Sigmoid colon (tissue), 7 donors: Measurements from ENCODE around the gene DPH5. TPM values are rescaled to one million over a fixed set of nuclear protein-coding genes. Genes with fewer than 3 reads are reported as not detected.

Source experiments
- DNase-seq: peaks from one replicate; pipeline ENCODE4 v3.0.0-alpha.2; 2019
- H3K27ac ChIP-seq, 4 donors: fragments of 200-600 bp; sonication (generic); one replicate each; pipeline ENCODE4 v1.5.1; 2016 to 2019; ENCODE audit warnings: mild to moderate bottlenecking in 1 of 4
- H3K27me3 ChIP-seq, 3 donors: fragments of 200-600 bp; sonication (generic); one replicate each; pipeline ENCODE4 v1.5.1; 2019; ENCODE audit warnings: mild to moderate bottlenecking in 1 of 3
- H3K36me3 ChIP-seq, 4 donors: fragments of 200-600 bp; sonication (generic); one replicate each; pipeline ENCODE4 v1.5.1; 2016 to 2019
- H3K4me1 ChIP-seq, 4 donors: fragments of 200-600 bp; sonication (generic); one replicate each; pipeline ENCODE4 v1.5.1; 2017 to 2019
- H3K4me3 ChIP-seq, 4 donors: fragments of 200-600 bp; sonication (generic); one replicate each; pipeline ENCODE4 v1.5.1; 2017 to 2019; ENCODE audit warnings: mild to moderate bottlenecking in 2 of 4, moderate library complexity in 1 of 4
- H3K9me3 ChIP-seq, 4 donors: fragments of 200-600 bp in 3 of 4; sonication (generic) in 3 of 4; one replicate each; pipeline versions ENCODE4 v1.5.1 to v1.6.1; 2013 to 2019
- EP300 ChIP-seq, 4 donors: sonication (generic); formaldehyde crosslinking; IDR thresholded peaks; one replicate each; pipeline ENCODE4 v1.6.1; 2017; ENCODE audit warnings: antibody characterized with exemption in 4 of 4
- POLR2A ChIP-seq, 2 donors: fragments of 450-650 bp; IDR thresholded peaks; one replicate each; pipeline ENCODE4 v1.6.1; 2016; ENCODE audit warnings: antibody characterized with exemption in 2 of 2, mild to moderate bottlenecking in 2 of 2, moderate library complexity in 2 of 2
- POLR2AphosphoS5 ChIP-seq, 4 donors: sonication (generic); formaldehyde crosslinking; IDR thresholded peaks; one replicate each; pipeline ENCODE4 v1.6.1; 2017; ENCODE audit warnings: antibody characterized with exemption in 4 of 4
- WGBS, 2 donors: extraction: QIAGEN DNeasy Blood & Tissue Kit; methylation state at CpG; one replicate each; pipeline ENCODE4 v1.1.7; 2013; 5-methylcytosine and 5-hydroxymethylcytosine counted together
- intact Hi-C: fragments of 100-400 bp; cut with DNase I; formaldehyde crosslinking; loops from one replicate; pipeline ENCODE4 v1.15.1; 2023
- polyA plus RNA-seq, 3 donors: library from polyadenylated mRNA; stranded (reverse); fragments of 200-250 nt; gene quantifications; one replicate each; pipeline ENCODE4 v1.2.3, GENCODE V29; 2013
- total RNA-seq, 4 donors: library from RNA; depleted of rRNA; stranded (reverse); fragments of >200 nt; gene quantifications; one replicate each; pipeline ENCODE4 v1.1.0, GENCODE V29; 2016
- TF ChIP-seq, protein P1 (sequence below), 4 experiments: fragments of 450-650 bp in 3 of 4; fragments of 200-600 bp in 1 of 4; IDR thresholded peaks; one replicate each; pipeline ENCODE4 v1.5.1; 2016 to 2019; ENCODE audit warnings: antibody characterized with exemption in 4 of 4, mild to moderate bottlenecking in 3 of 4, moderate library complexity in 2 of 4
- donor health status: healthy with polysubstance abuse.
- donor health status: Bipolar disorder and iron deficiency.
- donor health status: healthy.

Gene DPH5
- total and polyA plus RNA-seq, 7 donors = 23.1 to 38.5 (median 31.0) TPM

DNA sequence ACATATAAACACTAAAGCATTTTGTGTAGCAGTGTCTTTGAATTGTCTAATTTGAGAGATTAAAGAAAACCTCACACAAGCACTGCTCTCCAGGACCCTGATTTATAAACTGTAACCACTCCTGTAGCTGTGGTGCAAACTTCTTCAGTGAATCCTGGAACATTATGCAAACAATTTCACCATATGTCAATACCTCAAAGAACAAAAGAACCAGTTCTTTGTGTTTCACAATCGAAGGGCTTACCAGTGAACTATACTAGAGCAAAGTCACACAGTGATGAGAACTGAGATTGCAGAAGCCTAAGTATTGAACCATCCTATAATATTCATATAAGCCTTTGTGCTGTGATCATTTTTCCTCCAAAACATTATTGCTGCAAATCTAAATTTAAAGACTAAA is 21.5 kb downstream of the DPH5 start:
- WGBS, 2 donors = 13 to 31% methylated on average over 1 of the region's 1 CpG
- intact Hi-C loops = no loop called here
- H3K4me3 ChIP-seq = no peak overlapping the region
- H3K9me3 ChIP-seq = no peaks in the 10 kb centered on the region
- TF ChIP-seq EP300 (IDR thresholded peaks at IDR 0.05) = no peak
- no peak for TF ChIP-seq POLR2A (IDR thresholded peaks at IDR 0.05)
- no peak for TF ChIP-seq POLR2AphosphoS5 (IDR thresholded peaks at IDR 0.05)
- TF ChIP-seq, protein P1, sequence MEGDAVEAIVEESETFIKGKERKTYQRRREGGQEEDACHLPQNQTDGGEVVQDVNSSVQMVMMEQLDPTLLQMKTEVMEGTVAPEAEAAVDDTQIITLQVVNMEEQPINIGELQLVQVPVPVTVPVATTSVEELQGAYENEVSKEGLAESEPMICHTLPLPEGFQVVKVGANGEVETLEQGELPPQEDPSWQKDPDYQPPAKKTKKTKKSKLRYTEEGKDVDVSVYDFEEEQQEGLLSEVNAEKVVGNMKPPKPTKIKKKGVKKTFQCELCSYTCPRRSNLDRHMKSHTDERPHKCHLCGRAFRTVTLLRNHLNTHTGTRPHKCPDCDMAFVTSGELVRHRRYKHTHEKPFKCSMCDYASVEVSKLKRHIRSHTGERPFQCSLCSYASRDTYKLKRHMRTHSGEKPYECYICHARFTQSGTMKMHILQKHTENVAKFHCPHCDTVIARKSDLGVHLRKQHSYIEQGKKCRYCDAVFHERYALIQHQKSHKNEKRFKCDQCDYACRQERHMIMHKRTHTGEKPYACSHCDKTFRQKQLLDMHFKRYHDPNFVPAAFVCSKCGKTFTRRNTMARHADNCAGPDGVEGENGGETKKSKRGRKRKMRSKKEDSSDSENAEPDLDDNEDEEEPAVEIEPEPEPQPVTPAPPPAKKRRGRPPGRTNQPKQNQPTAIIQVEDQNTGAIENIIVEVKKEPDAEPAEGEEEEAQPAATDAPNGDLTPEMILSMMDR (IDR thresholded peaks at IDR 0.05) = no peak
- no peaks in the 10 kb centered on the region for H3K27me3 ChIP-seq
- H3K4me1 ChIP-seq = peaks cover 0 to 14% (median 6%) of the 10 kb centered on the region in 4 donors
- peaks cover 0 to 8% (median 0%) of the 10 kb centered on the region in 4 donors for H3K36me3 ChIP-seq
- no peak for DNase-seq
- H3K27ac ChIP-seq = peak overlapping the region in 1 of 4 donors; percentile 9

DNA sequence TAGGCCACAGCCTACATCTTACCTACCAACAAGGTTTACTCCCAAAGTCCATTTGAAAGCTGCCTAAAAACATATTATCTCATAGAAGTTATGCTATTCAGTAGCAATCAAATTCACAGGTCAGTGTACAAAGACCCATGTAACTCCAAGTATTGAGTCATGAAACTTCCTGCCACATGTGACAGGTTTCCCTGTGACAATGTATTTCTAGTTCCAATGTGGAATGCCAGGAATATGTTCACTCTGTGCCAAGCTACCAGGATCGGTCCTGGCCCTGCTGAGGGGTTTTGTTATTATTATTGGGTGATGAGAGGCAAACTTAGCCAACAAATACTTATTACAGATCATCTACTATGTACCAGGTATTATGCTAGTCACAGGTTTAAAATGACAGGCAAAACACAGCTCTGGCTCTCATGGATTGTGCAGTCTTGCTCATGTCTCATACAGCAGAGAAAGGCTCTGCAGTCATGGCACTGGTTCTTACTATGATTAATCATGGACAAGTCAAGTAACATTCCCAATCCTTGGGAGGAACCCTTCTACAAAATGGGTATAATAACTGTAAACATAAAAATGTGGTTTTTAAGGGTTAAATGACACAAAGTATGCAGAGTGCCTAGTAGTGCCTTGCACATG is 22.5 kb downstream of the DPH5 start:
- no peak for DNase-seq
- Histone ChIP-seq H3K27ac (peak overlapping the region in 1 of 4 donors; percentile 46), H3K36me3 (peaks cover 0 to 8% (median 0%) of the 10 kb centered on the region in 4 donors), H3K27me3 (no peaks in the 10 kb centered on the region), H3K4me1 (peaks cover 0 to 14% (median 6%) of the 10 kb centered on the region in 4 donors), H3K9me3 (no peaks in the 10 kb centered on the region), H3K4me3 (no peak overlapping the region)
- TF ChIP-seq, protein P1 (IDR thresholded peaks at IDR 0.05) = no peak
- TF ChIP-seq EP300 (IDR thresholded peaks at IDR 0.05) (no peak), POLR2A (IDR thresholded peaks at IDR 0.05) (no peak), POLR2AphosphoS5 (IDR thresholded peaks at IDR 0.05) (no peak)
- WGBS, 2 donors = 93 to 98% methylated on average over 1 of the region's 1 CpG
- intact Hi-C loops = no loop called here

DNA sequence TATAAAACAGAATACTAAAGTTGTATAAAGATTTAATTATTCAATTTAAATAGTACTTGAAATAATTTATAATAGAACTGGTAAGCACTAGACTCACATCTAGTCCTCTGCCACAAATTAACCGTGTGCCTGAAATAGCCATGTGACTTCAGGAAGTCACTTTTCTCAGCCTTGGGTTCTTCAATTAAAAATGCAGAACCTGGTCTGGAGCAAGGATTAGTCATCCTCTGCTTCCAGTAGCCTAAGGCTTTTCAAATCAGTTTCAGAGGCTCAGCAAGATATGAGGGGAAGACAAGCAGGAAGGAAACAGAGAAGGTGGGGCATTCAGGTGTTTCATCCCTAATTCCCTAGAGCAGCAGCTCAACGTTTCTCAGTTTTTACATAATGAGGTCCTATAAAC is 23.0 kb downstream of the DPH5 start:
- no peak for TF ChIP-seq EP300 (IDR thresholded peaks at IDR 0.05)
- TF ChIP-seq, protein P1 (IDR thresholded peaks at IDR 0.05) = no peak
- no peak for TF ChIP-seq POLR2A (IDR thresholded peaks at IDR 0.05)
- TF ChIP-seq POLR2AphosphoS5 (IDR thresholded peaks at IDR 0.05) = no peak
- Histone ChIP-seq H3K4me1 (peaks cover 0 to 14% (median 6%) of the 10 kb centered on the region in 4 donors), H3K36me3 (peaks cover 0 to 8% (median 0%) of the 10 kb centered on the region in 4 donors), H3K27ac (peak overlapping the region in 1 of 4 donors; percentile 46), H3K9me3 (no peaks in the 10 kb centered on the region), H3K4me3 (no peak overlapping the region), H3K27me3 (no peaks in the 10 kb centered on the region)
- WGBS, 2 donors = 37 to 52% methylated on average over 2 of the region's 2 CpGs
- no peak for DNase-seq
- intact Hi-C loops = no loop called here

DNA sequence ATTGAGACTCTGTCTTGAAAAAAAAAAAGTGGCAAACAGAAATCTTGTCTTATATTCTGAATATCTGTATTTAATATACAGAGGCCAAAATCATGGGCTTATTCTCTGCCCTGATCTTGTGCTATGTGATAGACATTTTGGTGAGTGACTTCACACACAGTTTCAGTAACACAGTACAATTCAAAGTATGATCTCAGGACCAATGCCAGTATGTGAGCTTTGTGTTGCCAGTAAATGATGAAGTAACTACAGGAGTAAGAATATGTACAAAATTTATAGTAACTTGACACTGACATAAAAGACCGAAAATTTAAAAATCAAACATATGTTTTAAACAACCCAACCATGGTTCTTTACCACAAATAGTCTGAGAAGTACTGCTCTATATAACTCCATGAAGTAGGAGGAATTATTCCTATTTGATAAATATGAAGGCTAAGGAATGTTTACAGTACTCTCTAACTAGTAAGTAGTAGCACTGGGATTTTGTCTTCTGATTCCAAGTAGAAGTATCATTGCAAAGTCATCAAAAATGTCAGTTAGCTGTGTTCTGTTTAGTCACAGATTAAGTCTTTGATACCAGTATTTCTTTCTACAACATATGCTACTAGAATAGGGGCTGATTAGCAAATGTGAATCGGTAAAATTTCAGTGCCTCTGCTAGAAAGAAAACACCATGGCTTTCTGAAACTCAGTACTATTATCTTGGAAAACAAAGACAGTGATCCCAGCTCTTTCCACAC is 25.3 kb downstream of the DPH5 start:
- TF ChIP-seq, protein P1 (IDR thresholded peaks at IDR 0.05) = no peak
- intact Hi-C loops = no loop called here
- peaks cover 0 to 14% (median 6%) of the 10 kb centered on the region in 4 donors for H3K4me1 ChIP-seq
- no peaks in the 10 kb centered on the region for H3K27me3 ChIP-seq
- H3K36me3 ChIP-seq = peaks cover 0 to 15% (median 0%) of the 10 kb centered on the region in 4 donors
- no peaks in the 10 kb centered on the region for H3K9me3 ChIP-seq
- H3K27ac ChIP-seq = no peak overlapping the region
- 86 to 91% methylated on average over 2 of the region's 2 CpGs for WGBS, 2 donors
- H3K4me3 ChIP-seq = no peak overlapping the region
- DNase-seq = no peak
